GM12892 (cell line): ENCODE data around the gene PTPRK.

Experiments
- POLR2AphosphoS5 ChIP-seq: IDR thresholded peaks from 2 replicates; pipeline ENCODE4 v1.6.1; 2011; ENCODE audit warnings: low read depth, low read length, control low read depth
- TAF1 ChIP-seq: IDR thresholded peaks from 2 replicates; pipeline ENCODE4 v1.6.1; 2011; ENCODE audit warnings: low read depth, mild to moderate bottlenecking, control low read depth, low read length, borderline replicate concordance

DNA sequence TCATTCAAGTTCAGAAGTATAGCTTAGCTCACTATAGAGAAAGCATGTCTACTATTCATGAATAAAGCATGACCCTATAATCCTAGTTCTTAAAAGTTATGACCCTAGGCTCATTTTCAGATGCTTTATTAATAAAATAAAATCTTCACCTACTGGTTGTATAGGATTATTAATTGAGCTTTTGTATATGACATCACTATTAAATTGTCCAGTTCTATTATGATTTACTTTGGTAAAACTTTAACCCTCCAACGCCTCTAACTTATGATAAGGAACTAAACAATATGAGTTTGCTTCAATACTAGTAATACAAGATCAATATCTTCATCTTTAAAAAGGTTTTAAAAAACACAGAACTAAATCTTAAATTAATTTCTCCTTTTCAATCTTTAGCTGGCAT is 356.1 kb downstream of the PTPRK start:
- TF ChIP-seq POLR2AphosphoS5, result no peak
- no peak for TF ChIP-seq TAF1
